Measurements from ENCODE around the gene KRT17.

DNA sequence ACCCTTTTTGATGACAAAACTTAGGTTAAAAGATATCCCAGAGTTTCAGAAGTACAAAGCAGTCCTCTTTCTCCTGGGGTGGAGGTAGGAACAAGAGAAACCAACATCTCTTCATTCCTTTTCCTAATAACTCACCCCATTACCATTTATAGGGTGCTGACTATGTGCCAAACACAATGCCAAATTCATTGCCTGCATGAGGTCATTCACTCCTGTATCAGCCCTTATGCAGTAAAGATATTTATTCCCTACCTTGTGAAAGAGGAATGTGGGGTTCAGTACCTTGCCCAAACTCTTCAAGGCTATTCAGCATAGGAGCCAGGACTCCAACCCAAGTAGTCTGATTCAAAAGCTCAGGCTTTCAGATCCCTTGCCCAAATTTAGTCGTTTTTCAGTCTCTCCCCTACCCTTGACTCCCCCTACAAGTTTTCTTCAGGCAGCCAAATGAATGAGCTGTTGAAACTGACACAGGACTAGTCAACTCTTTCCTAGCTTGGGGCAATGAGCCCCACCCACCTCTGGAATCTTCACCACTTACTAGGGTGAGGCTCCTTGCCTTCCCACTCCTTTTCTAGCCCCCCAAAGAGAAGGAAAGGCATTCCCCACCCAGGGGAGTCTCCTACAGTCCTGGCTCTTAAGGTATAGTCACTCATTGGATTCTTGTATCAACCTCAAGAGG is 43.5 kb downstream of the KRT17 start:
- TF ChIP-seq BACH1 (IDR thresholded peaks at IDR 0.05; ENCODE audit: borderline replicate concordance) (no peak), RBBP5 (conservative IDR thresholded peaks at IDR 0.05) (no peak), NFYB (IDR thresholded peaks at IDR 0.05; ENCODE audit: insufficient read depth, low read depth, low read length) (no peak), HDGF (IDR thresholded peaks at IDR 0.05) (no peak), POLR2AphosphoS5 (IDR thresholded peaks at IDR 0.05; ENCODE audit: low read length) (no peak), POLR2A (IDR thresholded peaks at IDR 0.05; ENCODE audit: low read depth, low read length) (no peak)
- TF ChIP-seq, protein P1, sequence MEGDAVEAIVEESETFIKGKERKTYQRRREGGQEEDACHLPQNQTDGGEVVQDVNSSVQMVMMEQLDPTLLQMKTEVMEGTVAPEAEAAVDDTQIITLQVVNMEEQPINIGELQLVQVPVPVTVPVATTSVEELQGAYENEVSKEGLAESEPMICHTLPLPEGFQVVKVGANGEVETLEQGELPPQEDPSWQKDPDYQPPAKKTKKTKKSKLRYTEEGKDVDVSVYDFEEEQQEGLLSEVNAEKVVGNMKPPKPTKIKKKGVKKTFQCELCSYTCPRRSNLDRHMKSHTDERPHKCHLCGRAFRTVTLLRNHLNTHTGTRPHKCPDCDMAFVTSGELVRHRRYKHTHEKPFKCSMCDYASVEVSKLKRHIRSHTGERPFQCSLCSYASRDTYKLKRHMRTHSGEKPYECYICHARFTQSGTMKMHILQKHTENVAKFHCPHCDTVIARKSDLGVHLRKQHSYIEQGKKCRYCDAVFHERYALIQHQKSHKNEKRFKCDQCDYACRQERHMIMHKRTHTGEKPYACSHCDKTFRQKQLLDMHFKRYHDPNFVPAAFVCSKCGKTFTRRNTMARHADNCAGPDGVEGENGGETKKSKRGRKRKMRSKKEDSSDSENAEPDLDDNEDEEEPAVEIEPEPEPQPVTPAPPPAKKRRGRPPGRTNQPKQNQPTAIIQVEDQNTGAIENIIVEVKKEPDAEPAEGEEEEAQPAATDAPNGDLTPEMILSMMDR (IDR thresholded peaks at IDR 0.05 in 2 of 3, conservative IDR thresholded peaks at IDR 0.05 in 1 of 3; ENCODE audit: control insufficient read depth in 2 of 3, extremely low read depth in 1 of 3, insufficient read depth in 1 of 3, low read depth in 3 of 3, low read length in 3 of 3), result no peak
- TF ChIP-seq, protein P2, sequence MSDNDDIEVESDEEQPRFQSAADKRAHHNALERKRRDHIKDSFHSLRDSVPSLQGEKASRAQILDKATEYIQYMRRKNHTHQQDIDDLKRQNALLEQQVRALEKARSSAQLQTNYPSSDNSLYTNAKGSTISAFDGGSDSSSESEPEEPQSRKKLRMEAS (IDR thresholded peaks at IDR 0.05; ENCODE audit: low read depth, low read length), result no peak
- TF ChIP-seq, protein P3, sequence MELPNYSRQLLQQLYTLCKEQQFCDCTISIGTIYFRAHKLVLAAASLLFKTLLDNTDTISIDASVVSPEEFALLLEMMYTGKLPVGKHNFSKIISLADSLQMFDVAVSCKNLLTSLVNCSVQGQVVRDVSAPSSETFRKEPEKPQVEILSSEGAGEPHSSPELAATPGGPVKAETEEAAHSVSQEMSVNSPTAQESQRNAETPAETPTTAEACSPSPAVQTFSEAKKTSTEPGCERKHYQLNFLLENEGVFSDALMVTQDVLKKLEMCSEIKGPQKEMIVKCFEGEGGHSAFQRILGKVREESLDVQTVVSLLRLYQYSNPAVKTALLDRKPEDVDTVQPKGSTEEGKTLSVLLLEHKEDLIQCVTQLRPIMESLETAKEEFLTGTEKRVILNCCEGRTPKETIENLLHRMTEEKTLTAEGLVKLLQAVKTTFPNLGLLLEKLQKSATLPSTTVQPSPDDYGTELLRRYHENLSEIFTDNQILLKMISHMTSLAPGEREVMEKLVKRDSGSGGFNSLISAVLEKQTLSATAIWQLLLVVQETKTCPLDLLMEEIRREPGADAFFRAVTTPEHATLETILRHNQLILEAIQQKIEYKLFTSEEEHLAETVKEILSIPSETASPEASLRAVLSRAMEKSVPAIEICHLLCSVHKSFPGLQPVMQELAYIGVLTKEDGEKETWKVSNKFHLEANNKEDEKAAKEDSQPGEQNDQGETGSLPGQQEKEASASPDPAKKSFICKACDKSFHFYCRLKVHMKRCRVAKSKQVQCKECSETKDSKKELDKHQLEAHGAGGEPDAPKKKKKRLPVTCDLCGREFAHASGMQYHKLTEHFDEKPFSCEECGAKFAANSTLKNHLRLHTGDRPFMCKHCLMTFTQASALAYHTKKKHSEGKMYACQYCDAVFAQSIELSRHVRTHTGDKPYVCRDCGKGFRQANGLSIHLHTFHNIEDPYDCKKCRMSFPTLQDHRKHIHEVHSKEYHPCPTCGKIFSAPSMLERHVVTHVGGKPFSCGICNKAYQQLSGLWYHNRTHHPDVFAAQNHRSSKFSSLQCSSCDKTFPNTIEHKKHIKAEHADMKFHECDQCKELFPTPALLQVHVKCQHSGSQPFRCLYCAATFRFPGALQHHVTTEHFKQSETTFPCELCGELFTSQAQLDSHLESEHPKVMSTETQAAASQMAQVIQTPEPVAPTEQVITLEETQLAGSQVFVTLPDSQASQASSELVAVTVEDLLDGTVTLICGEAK (IDR thresholded peaks at IDR 0.05; ENCODE audit: borderline replicate concordance), result no peak
